Stimulated activated CD4-positive, alpha-beta T cell treated with anti-CD3 and anti-CD28 coated beads, Interleukin-2, amount 100 ng/mL, for 48 hours (primary cell): ENCODE results near the gene BDP1.
A peak's percentile ranks its signal among the peaks of the same experiment; 100 is the strongest.
"Not testable (repeated sequence)": the region's sequence is repeated elsewhere in the genome, so short reads cannot be mapped to it uniquely, and the experiment has no call there.

ENCODE experiments used
- DNase-seq, 2 donors: peaks; one replicate each; pipeline ENCODE4 v3.0.0-alpha.2; 2020

The BDP1 gene

GRCh38 chr5:71569748-71570509 lies 114.5 kb downstream of the BDP1 start:
- DNase-seq: no peak

- not testable (repeated sequence) for DNase-seq
These were observed 116.4 kb downstream of the BDP1 start for GRCh38 chr5:71571811-71572210.

DNA sequence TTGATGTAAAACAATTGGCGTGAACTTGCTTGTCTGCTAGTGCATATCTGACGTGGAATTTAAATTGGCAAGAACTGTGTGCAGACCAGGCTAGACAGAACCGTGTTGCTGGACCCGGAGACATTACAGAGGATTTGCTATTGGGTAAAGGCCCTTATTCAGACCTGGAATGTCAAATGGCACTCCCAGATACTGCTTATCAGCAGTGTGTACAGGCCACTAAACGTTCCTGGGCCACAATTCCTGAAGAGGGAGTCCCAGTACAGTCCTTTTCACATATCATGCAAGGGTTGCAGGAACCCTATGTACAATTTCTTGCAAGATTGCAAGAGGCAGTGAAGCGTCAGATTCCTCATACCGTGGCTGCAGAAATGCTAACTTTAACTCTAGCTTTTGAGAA lies 118.1 kb downstream of the BDP1 start:
- no peak for DNase-seq

DNA sequence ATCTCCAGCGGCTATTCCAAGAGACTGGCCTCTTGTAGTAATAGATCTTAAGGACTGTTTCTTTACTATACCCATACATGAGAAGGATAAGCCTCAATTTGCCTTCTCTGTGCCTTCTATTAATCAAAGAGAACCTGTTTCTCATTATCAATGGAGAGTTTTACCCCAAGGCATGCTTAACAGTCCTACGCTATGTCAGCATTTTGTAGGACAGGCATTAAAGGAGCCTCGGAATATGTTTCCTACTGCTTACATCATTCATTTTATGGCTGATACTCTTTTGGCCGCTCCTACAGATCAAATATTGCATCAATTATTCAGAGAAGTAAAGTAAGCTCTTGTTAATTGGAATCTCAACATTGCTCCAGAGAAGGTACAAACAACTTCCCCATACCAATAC lies 120.1 kb downstream of the BDP1 start:
- not testable (repeated sequence) for DNase-seq

- no peak for DNase-seq
These were observed 120.8 kb downstream of the BDP1 start for GRCh38 chr5:71576241-71576640.

- DNase-seq: not testable (repeated sequence)
These were observed 122.4 kb downstream of the BDP1 start for GRCh38 chr5:71577839-71578238.

DNA sequence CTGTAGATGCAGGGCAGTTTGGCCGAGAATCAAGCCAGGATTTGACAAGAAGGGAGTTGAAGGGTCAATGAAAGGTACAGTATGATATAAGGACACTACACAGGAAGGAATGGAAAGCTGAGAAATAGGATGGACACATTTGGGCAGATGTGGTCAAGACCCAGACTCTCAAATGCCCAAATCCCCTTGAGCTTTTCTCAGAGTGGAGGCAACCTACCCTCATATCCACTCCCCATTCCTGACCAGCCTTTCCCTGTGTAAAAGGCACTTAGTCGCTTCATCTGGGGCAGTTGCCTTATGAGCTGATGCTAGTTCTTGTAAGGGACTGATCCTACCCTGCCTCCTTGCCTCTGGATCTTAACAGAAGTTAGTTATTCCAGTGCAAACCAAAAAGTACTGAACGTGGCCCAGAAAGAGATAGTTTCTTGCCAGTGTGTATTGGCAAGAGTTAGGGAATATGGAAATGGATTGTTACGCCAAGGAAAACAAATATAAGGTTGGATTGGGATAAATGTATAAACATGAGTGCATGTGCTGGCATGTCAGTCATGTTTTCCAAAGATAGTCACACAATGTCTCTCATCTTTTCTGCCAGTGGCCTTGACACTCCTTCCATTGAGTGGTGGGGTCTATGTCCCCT lies 127.6 kb downstream of the BDP1 start:
- no peak for DNase-seq

GRCh38 chr5:71586052-71586940 lies 130.8 kb downstream of the BDP1 start:
- DNase-seq: no peak

DNA sequence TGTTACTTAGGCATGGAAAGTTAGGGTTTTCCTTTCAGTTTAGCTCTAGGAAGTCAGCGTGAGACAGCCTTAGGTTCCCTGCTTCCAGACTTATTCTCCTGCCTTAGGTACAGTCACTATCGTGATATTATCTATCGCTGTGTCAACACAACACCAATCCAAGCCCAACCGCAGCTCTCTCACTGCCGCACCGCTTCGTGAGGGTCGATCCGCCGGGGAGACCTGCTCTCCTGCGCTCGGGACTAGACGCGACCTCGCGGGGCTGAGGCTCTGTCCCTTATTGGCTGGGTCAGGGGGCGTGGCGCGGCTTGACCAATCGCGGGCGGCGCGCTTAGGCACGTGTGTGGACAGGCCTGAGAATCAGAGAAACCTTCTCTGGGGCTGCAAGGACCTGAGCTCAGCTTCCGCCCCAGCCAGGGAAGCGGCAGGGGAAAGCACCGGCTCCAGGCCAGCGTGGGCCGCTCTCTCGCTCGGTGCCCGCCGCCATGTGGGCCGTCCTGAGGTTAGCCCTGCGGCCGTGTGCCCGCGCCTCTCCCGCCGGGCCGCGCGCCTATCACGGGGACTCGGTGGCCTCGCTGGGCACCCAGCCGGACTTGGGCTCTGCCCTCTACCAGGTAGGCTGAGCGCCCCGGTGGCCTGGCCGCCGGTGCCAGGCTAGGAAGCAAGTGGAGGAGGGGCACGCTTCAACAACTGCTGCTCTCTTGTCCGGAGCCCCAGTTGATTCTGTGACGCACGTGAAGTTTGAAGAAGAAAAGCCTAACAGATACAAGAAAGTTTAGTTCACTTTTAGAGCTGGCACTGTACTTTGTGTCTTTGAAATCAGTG lies 131.7 kb downstream of the BDP1 start, which contains the start of gene MCCC2:
Gene MCCC2, plus strand, starts transcription at position 400 of the 825 bp plus-strand sequence. Its CDS starts 86 bp downstream, at position 486.
- peak; percentile 94 to 97 for DNase-seq

DNA sequence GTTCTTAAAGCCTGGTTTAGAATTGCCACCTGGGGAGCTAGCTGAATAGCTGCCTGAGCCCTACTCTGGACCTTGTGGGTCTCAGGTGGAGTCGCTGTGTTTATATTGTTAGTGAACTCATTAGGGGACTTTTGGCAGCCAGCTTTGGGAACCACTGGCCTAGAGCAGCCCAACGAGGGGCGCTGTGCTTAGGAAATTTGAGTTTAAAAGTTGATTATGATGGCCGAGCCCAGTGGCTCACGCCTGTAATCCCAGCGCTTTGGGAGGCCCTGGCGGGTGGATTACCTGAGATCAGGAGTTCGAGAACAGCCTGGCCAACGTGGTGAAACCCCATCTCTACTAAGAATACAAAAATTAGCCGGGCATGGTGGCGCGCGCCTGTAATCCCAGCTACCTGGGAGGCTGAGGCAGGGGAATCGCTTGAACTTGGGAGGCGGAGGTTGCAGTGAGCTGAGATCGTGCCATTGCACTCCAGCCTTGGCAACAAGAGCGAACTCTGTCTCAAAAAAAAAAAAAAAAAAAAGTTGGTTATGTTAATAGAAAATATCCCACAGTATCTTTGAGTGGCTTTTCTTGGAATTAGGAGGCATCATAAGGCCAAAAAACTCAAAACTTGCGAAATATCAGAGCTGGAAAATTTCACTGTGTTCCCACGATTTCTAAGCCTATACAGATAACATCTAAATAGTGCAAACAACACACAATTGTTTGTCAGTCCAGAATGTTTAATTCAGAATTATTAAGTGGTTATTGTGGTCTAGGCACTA lies 132.5 kb downstream of the BDP1 start:
- DNase-seq: peak in 1 of 2 donors; percentile 6

- DNase-seq: no peak
These were observed 133.1 kb downstream of the BDP1 start for GRCh38 chr5:71588533-71588885.

DNA sequence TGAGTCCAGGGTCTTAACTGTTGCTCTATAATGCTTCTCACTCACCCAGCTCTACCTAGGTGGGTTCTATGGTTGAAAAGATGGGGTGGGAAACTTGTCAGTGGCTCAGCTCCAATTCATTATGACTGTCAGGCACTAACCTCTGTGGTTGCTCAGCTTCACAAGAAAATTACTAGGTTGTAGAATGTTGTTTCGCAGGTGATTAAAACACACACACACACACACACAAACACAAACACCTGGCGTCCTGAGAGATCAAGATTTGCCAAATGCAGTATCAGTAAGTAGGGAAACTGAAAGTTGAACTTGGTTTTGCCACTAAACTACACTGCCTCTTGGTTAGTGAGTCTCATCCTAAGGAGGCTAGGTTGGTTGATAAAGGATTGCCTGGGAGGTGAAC lies 134.5 kb downstream of the BDP1 start:
- DNase-seq: no peak

- DNase-seq: no peak
These were observed 135.6 kb downstream of the BDP1 start for GRCh38 chr5:71591100-71591499.

DNA sequence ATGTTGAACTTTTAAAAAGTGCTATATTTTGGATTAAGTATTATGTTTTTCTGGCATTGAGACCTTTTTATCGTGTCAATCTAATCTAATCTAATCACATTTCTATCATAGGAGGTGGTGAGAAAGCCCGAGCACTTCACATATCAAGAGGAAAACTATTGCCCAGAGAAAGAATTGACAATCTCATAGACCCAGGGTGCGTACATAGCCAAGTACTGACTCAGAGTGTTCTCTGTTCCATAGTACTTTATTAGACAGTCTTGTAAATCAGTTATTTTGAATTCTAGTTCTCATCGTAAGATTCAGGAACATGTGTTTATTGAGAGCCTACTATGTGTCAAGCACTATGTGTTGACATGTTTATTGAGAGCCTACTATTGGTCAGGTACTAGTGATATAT lies 140.7 kb downstream of the BDP1 start:
- no peak for DNase-seq

DNA sequence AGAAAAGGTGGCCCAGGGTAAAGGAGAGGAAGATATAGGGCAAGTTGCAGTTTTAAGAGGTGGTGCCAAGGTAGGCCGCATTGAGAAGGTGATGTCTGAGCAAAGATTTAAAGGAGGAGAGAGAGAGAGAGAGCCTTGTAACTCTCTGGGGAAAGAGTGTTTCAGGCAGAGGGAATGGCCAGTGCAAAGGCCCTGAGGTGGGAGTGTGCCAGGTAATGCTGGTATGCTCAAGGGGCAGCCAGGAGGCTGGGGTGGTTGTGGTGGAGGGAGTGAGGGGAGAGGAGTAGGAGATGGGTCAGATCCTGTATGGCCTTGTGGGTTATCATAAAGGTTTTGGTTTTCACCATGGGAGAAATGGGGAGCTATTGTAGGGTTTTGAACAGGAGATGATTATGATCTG lies 141.6 kb downstream of the BDP1 start:
- DNase-seq: no peak

- DNase-seq: no peak
These were observed 145.3 kb downstream of the BDP1 start for GRCh38 chr5:71600783-71601182.

- DNase-seq: peak; percentile 37 to 44
These were observed 146.0 kb downstream of the BDP1 start for GRCh38 chr5:71601222-71602026.

- DNase-seq: not testable (repeated sequence)
These were observed 154.5 kb downstream of the BDP1 start for GRCh38 chr5:71609916-71610315.

DNA sequence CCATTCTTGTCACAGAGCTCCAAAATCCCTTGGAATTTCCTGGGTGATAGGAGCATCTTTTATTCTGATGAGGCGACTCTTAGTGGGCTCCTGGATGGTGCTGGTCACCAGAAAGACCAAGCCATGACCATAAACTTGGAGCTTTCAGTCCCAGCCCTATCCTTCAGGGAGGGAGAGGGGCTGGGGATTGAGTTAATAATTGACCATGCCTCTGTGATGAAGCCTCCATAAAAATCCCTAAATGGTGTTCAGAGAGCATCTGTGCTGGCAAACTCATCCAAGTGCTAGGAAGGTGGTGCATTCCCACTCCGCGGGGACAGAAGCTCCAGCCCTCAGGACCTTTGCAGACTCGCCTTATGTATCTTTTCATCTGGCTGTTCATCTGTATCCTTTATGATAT lies 160.4 kb downstream of the BDP1 start:
- no peak for DNase-seq
